AG10803 (cell line): Measurements from ENCODE around the gene CLCF1.
"Not testable (repeated sequence)": the region's sequence is repeated elsewhere in the genome, so short reads cannot be mapped to it uniquely, and the experiment has no call there.

Experiments used
- DNase-seq: peaks from one replicate; pipeline ENCODE4 v3.0.0; 2010; ENCODE audit warnings: low read depth
- H3K4me3 ChIP-seq: 2 replicates; pipeline ENCODE4 v1.5.1; 2011; ENCODE audit warnings: mild to moderate bottlenecking, low read length, control low read depth
- CTCF ChIP-seq: conservative IDR thresholded peaks from 2 replicates; pipeline ENCODE4 v1.5.1; 2011; ENCODE audit warnings: mild to moderate bottlenecking, low read length, control low read depth, inconsistent platforms

The CLCF1 gene

GRCh38 chr11:67407688-67408163 is 34.3 kb upstream of the CLCF1 start:
- no peak overlapping the region for H3K4me3 ChIP-seq
- TF ChIP-seq CTCF = no peak
- DNase-seq = no peak

DNA sequence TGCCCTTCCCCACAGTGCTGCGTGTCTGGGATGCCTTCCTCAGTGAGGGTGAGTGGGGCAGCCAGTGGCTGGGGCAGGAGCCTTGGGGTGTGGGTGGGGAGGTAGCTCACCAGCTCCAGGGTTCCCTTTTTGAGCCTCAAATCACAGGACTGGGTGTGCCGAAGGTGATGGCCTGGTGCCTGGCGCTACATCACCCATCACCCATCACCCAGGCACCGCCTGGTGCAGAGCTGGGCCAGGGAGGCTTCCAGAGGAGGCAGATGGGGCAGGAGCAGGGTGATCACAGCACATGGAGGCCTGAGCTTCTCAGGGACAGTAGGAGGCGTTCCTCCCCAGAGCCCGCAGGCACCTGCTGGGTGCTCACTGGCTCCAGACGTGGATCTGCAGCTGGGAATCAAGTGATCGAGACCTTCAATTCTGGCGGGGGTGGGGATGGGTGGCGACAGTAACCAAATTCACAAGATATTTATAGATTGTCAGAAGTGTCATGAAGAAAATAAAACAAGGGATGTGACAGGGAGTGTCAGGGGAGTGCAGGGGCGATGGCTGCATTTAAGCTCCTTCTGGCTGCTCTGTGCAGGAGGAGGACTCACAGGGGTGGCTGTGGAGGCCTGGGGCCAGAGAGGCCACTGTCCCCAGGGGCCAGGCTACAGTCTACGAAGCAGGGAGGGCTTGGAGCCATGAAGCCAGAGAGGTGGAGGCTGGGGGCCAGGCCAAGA is 33.7 kb upstream of the CLCF1 start:
- no peak for DNase-seq
- no peak overlapping the region for H3K4me3 ChIP-seq
- TF ChIP-seq CTCF = no peak

DNA sequence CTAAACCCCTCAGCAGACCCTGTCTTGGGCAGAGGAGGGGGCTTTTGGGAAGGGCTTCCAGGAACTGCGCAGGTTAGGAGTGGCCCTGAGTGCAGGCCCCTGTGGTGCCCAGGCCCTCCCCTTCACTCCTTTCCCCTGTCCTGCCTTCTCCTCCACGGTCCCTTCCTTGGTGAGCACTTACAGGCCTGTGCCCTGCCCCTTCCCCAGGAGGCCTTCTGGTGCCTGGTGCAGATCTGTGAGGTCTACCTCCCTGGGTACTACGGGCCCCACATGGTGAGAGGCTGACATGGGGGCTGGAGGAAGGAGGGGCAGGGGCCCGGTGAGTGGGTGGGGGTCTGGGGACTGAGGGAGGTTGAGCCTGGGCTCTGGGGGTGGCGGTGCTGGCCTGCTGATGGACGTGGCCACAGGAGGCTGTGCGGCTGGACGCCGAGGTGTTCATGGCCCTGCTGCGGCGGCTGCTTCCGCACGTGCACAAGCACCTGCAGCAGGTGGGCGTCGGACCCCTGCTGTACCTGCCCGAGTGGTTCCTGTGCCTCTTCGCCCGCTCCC is 33.1 kb upstream of the CLCF1 start:
- no peak for DNase-seq
- TF ChIP-seq CTCF = no peak
- no peak overlapping the region for H3K4me3 ChIP-seq

GRCh38 chr11:67405688-67406339 is 32.4 kb upstream of the CLCF1 start:
- no peak for DNase-seq
- H3K4me3 ChIP-seq = no peak overlapping the region
- no peak for TF ChIP-seq CTCF

GRCh38 chr11:67405196-67405567 is 31.8 kb upstream of the CLCF1 start:
- H3K4me3 ChIP-seq = no peak overlapping the region
- no peak for DNase-seq
- TF ChIP-seq CTCF = no peak

DNA sequence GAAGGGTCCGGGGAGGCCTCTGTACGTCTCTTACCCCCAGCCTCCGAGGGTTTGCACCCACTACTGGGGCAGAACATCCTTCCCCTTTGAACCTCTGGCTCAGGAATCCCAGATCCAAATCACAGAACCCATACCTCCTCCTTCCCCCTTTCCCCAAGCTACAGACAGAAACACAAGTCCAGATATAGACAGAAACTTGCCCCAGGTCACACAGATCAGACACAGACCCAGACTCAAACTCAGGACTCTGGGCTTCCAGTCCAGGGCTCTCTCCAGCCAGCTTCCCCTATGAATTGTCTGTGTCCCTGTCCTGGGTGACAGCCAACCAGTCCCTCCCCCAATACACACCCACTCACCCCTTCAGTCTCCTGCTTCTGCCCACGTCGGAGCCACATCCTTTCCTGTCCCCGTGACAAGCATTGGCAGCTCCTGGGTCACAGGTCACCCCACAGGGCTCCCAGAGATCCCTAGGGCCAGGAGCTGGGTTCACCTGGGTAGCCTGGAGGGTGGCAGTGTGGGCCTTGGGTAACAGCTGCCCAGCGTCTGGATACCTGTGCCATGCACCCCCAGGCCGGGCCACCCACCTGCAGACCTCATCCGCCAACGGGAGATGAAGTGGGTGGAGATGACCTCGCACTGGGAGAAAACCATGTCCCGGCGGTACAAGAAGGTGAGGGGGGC is 31.3 kb upstream of the CLCF1 start:
- no peak for TF ChIP-seq CTCF
- DNase-seq = no peak
- H3K4me3 ChIP-seq = no peak overlapping the region

- not testable (repeated sequence) for DNase-seq, H3K4me3 ChIP-seq
These were observed 29.7 kb upstream of the CLCF1 start for GRCh38 chr11:67403085-67403484.

GRCh38 chr11:67402192-67402839 is 28.9 kb upstream of the CLCF1 start:
- peak overlapping the region; percentile 55 for H3K4me3 ChIP-seq
- not testable (repeated sequence) for DNase-seq
